Esophagus muscularis mucosa (tissue), 4 donors: ENCODE data around the gene CELF2. TPM values are rescaled to one million over a fixed set of nuclear protein-coding genes. Genes with fewer than 3 reads are reported as not detected.

Experiments
- DNase-seq: peaks from one replicate; pipeline ENCODE4 v3.0.0-alpha.2; 2017; ENCODE audit errors: extremely low spot score
- H3K27ac ChIP-seq, 4 donors: fragments of 200-600 bp; sonication (generic); replicated peaks in 1 of 4; 1 replicate in 3 of 4; 2 replicates in 1 of 4; pipeline ENCODE4 v1.5.1; 2016 to 2019; ENCODE audit warnings: mild to moderate bottlenecking in 1 of 4
- H3K27me3 ChIP-seq, 4 donors: fragments of 200-600 bp; sonication (generic); one replicate each; pipeline versions ENCODE4 v1.5.1 to v1.6.0; 2016 to 2019
- H3K36me3 ChIP-seq, 4 donors: fragments of 200-600 bp; sonication (generic); one replicate each; pipeline ENCODE4 v1.5.1; 2016 to 2019
- H3K4me1 ChIP-seq, 4 donors: fragments of 200-600 bp; sonication (generic); one replicate each; pipeline ENCODE4 v1.5.1; 2016 to 2019
- H3K4me3 ChIP-seq, 4 donors: fragments of 200-600 bp; sonication (generic); 1 replicate in 2 of 4; 2 replicates in 2 of 4; pipeline ENCODE4 v1.5.1; 2016 to 2019; ENCODE audit warnings: mild to moderate bottlenecking in 4 of 4, moderate library complexity in 1 of 4
- H3K9me3 ChIP-seq, 4 donors: fragments of 200-600 bp; sonication (generic); 1 replicate in 3 of 4; 2 replicates in 1 of 4; pipeline ENCODE4 v1.5.1; 2016 to 2019
- CTCF ChIP-seq, 3 experiments: fragments of 200-600 bp in 2 of 3; fragments of 450-650 bp in 1 of 3; sonication (generic) in 2 of 3; IDR thresholded peaks; one replicate each; pipeline ENCODE4 v1.5.1; 2017 to 2019; ENCODE audit warnings: antibody characterized with exemption in 3 of 3, mild to moderate bottlenecking in 2 of 3, moderate library complexity in 1 of 3
- EP300 ChIP-seq: sonication (generic); formaldehyde crosslinking; IDR thresholded peaks from one replicate; pipeline ENCODE4 v1.6.1; 2017; ENCODE audit warnings: antibody characterized with exemption
- POLR2A ChIP-seq: fragments of 450-650 bp; IDR thresholded peaks from one replicate; pipeline ENCODE4 v1.6.1; 2017; ENCODE audit warnings: antibody characterized with exemption, moderate library complexity, mild to moderate bottlenecking, low read depth
- POLR2AphosphoS5 ChIP-seq, 2 donors: sonication (generic); formaldehyde crosslinking; IDR thresholded peaks; one replicate each; pipeline ENCODE4 v1.6.1; 2017; ENCODE audit warnings: antibody characterized with exemption in 2 of 2
- WGBS: methylation state at CpG from one replicate; pipeline ENCODE4 v1.1.5; 2018; 5-methylcytosine and 5-hydroxymethylcytosine counted together
- intact Hi-C: fragments of 100-400 bp; cut with DNase I; formaldehyde crosslinking; loops from one replicate; pipeline ENCODE4 v1.15.1; 2023
- total RNA-seq, 4 donors: library from RNA; depleted of rRNA; stranded (reverse); fragments of >200 nt; gene quantifications; one replicate each; pipeline versions ENCODE4 v1.1.0 to v1.2.1, GENCODE V29; 2016

The CELF2 gene
- total RNA-seq, 4 donors from 2014 or later, result 81.8 to 128 (median 104) TPM

- no peaks in the 10 kb centered on the region for H3K27me3 ChIP-seq
- peaks cover 7 to 33% (median 27%) of the 10 kb centered on the region in 4 donors for H3K4me1 ChIP-seq
- DNase-seq, result no peak
- peaks cover 0 to 25% (median 7%) of the 10 kb centered on the region in 4 donors for H3K36me3 ChIP-seq
- H3K27ac ChIP-seq, result no peak overlapping the region
- no peak for TF ChIP-seq POLR2A
- no peak for TF ChIP-seq EP300
- TF ChIP-seq POLR2AphosphoS5 (IDR thresholded peaks at IDR 0.05), result no peak
- TF ChIP-seq CTCF (IDR thresholded peaks at IDR 0.05), result no peak
- WGBS, result 88% methylated on average over 9 of the region's 9 CpGs
- no peaks in the 10 kb centered on the region for H3K9me3 ChIP-seq
- intact Hi-C loops, result no loop called here
- H3K4me3 ChIP-seq, result no peak overlapping the region
Observed at GRCh38 chr10:11223507-11224140, 206.0 kb downstream of the CELF2 start.

- Histone ChIP-seq H3K4me3 (no peak overlapping the region), H3K27me3 (no peaks in the 10 kb centered on the region), H3K9me3 (no peaks in the 10 kb centered on the region), H3K36me3 (peaks cover 0 to 25% (median 6%) of the 10 kb centered on the region in 4 donors), H3K27ac (no peak overlapping the region), H3K4me1 (peaks cover 7 to 36% (median 27%) of the 10 kb centered on the region in 4 donors)
- no peak for DNase-seq
- 94% methylated on average over 5 of the region's 5 CpGs for WGBS
- TF ChIP-seq POLR2A (no peak), POLR2AphosphoS5 (IDR thresholded peaks at IDR 0.05) (no peak), EP300 (no peak), CTCF (IDR thresholded peaks at IDR 0.05) (no peak)
- intact Hi-C loops, result no loop called here
Observed at GRCh38 chr10:11224321-11224720, 206.6 kb downstream of the CELF2 start.

GRCh38 chr10:11224792-11225416 lies 207.2 kb downstream of the CELF2 start:
- Histone ChIP-seq H3K9me3 (no peaks in the 10 kb centered on the region), H3K27ac (no peak overlapping the region), H3K4me1 (peaks cover 7 to 36% (median 27%) of the 10 kb centered on the region in 4 donors), H3K27me3 (no peaks in the 10 kb centered on the region), H3K4me3 (no peak overlapping the region), H3K36me3 (peaks cover 0 to 25% (median 6%) of the 10 kb centered on the region in 4 donors)
- intact Hi-C loops, result no loop called here
- WGBS, result 79% methylated on average over 12 of the region's 12 CpGs
- DNase-seq, result no peak
- no peak for TF ChIP-seq POLR2AphosphoS5 (IDR thresholded peaks at IDR 0.05)
- no peak for TF ChIP-seq POLR2A
- TF ChIP-seq CTCF (IDR thresholded peaks at IDR 0.05), result no peak
- TF ChIP-seq EP300, result no peak

- no peaks in the 10 kb centered on the region for H3K27me3 ChIP-seq
- TF ChIP-seq EP300 (no peak), POLR2A (no peak), CTCF (IDR thresholded peaks at IDR 0.05) (no peak), POLR2AphosphoS5 (IDR thresholded peaks at IDR 0.05) (no peak)
- WGBS, result 81% methylated on average over 5 of the region's 5 CpGs
- H3K9me3 ChIP-seq, result no peaks in the 10 kb centered on the region
- no peak overlapping the region for H3K4me3 ChIP-seq
- H3K27ac ChIP-seq, result no peak overlapping the region
- H3K4me1 ChIP-seq, result peaks cover 7 to 36% (median 27%) of the 10 kb centered on the region in 4 donors
- peaks cover 0 to 30% (median 6%) of the 10 kb centered on the region in 4 donors for H3K36me3 ChIP-seq
- intact Hi-C loops, result no loop called here
- DNase-seq, result no peak
Observed at GRCh38 chr10:11225935-11226334, 208.3 kb downstream of the CELF2 start.
